ENCODE results near the gene IL12RB1.

The IL12RB1 gene

GRCh38 chr19:18117692-18118378, 31.1 kb upstream of the IL12RB1 start:
- Histone ChIP-seq H3K4me1 (ENCODE audit: low read length) (peaks cover 26% of the 10 kb centered on the region), H3K36me3 (replicated peaks; ENCODE audit: low read depth, low read length) (peaks cover 17% of the 10 kb centered on the region), H3K4me3 (ENCODE audit: low read length) (peak overlapping the region; percentile 81), H3K9ac (ENCODE audit: low read length) (peak overlapping the region; percentile 69), H3K27me3 (ENCODE audit: low read depth, low read length) (no peaks in the 10 kb centered on the region), H3K9me3 (ENCODE audit: insufficient read depth, low read length) (no peaks in the 10 kb centered on the region), H4K20me1 (ENCODE audit: insufficient read depth, low read length) (peaks cover 26% of the 10 kb centered on the region), H2AFZ (ENCODE audit: low read depth, low read length) (no peak overlapping the region), H3K27ac (ENCODE audit: low read length) (no peak overlapping the region), H3K4me2 (ENCODE audit: low read length) (peak overlapping the region; percentile 98), H3K79me2 (ENCODE audit: low read length) (peaks cover 23% of the 10 kb centered on the region)
- no peak for TF ChIP-seq EZH2phosphoT487 (IDR thresholded peaks at IDR 0.05; ENCODE audit: low read depth)
- TF ChIP-seq CTCF (IDR thresholded peaks at IDR 0.05; ENCODE audit: low read depth, low read length): no peak

GRCh38 chr19:18117364-18117691, 30.6 kb upstream of the IL12RB1 start:
- Histone ChIP-seq H3K36me3 (replicated peaks; ENCODE audit: low read depth, low read length) (peaks cover 12% of the 10 kb centered on the region), H2AFZ (ENCODE audit: low read depth, low read length) (no peak overlapping the region), H3K4me2 (ENCODE audit: low read length) (peak overlapping the region; percentile 76), H3K4me1 (ENCODE audit: low read length) (peaks cover 27% of the 10 kb centered on the region), H3K4me3 (ENCODE audit: low read length) (peak overlapping the region; percentile 68), H3K27ac (ENCODE audit: low read length) (no peak overlapping the region), H3K79me2 (ENCODE audit: low read length) (peaks cover 23% of the 10 kb centered on the region), H3K9ac (ENCODE audit: low read length) (0 out of 2 replicates have a peak overlapping the region, but pooled peaks have one; percentile 7), H4K20me1 (ENCODE audit: insufficient read depth, low read length) (peaks cover 26% of the 10 kb centered on the region), H3K27me3 (ENCODE audit: low read depth, low read length) (no peaks in the 10 kb centered on the region), H3K9me3 (ENCODE audit: insufficient read depth, low read length) (no peaks in the 10 kb centered on the region)
- no peak for TF ChIP-seq CTCF (IDR thresholded peaks at IDR 0.05; ENCODE audit: low read depth, low read length)
- TF ChIP-seq EZH2phosphoT487 (IDR thresholded peaks at IDR 0.05; ENCODE audit: low read depth): no peak

GRCh38 chr19:18114483-18114882, 27.7 kb upstream of the IL12RB1 start:
- TF ChIP-seq EZH2phosphoT487 (IDR thresholded peaks at IDR 0.05; ENCODE audit: low read depth) (no peak), CTCF (IDR thresholded peaks at IDR 0.05; ENCODE audit: low read depth, low read length) (no peak)
- no peak overlapping the region for H3K9ac ChIP-seq (ENCODE audit: low read length)
- no peaks in the 10 kb centered on the region for H3K9me3 ChIP-seq (ENCODE audit: insufficient read depth, low read length)
- H2AFZ ChIP-seq (ENCODE audit: low read depth, low read length): no peak overlapping the region
- H3K27ac ChIP-seq (ENCODE audit: low read length): no peak overlapping the region
- peaks cover 14% of the 10 kb centered on the region for H3K79me2 ChIP-seq (ENCODE audit: low read length)
- H3K27me3 ChIP-seq (ENCODE audit: low read depth, low read length): no peaks in the 10 kb centered on the region
- H3K4me2 ChIP-seq (ENCODE audit: low read length): no peak overlapping the region
- no peak overlapping the region for H3K4me3 ChIP-seq (ENCODE audit: low read length)
- H3K4me1 ChIP-seq (ENCODE audit: low read length): peaks cover 28% of the 10 kb centered on the region
- peaks cover 20% of the 10 kb centered on the region for H4K20me1 ChIP-seq (ENCODE audit: insufficient read depth, low read length)
- H3K36me3 ChIP-seq (replicated peaks; ENCODE audit: low read depth, low read length): peaks cover 16% of the 10 kb centered on the region

GRCh38 chr19:18113827-18114226, 27.1 kb upstream of the IL12RB1 start:
- H4K20me1 ChIP-seq (ENCODE audit: insufficient read depth, low read length): peaks cover 21% of the 10 kb centered on the region
- TF ChIP-seq CTCF (IDR thresholded peaks at IDR 0.05; ENCODE audit: low read depth, low read length) (no peak), EZH2phosphoT487 (IDR thresholded peaks at IDR 0.05; ENCODE audit: low read depth) (no peak)
- no peak overlapping the region for H2AFZ ChIP-seq (ENCODE audit: low read depth, low read length)
- H3K79me2 ChIP-seq (ENCODE audit: low read length): peaks cover 8% of the 10 kb centered on the region
- H3K4me1 ChIP-seq (ENCODE audit: low read length): peaks cover 24% of the 10 kb centered on the region
- no peak overlapping the region for H3K27ac ChIP-seq (ENCODE audit: low read length)
- H3K9ac ChIP-seq (ENCODE audit: low read length): no peak overlapping the region
- H3K36me3 ChIP-seq (replicated peaks; ENCODE audit: low read depth, low read length): peaks cover 16% of the 10 kb centered on the region
- no peak overlapping the region for H3K4me3 ChIP-seq (ENCODE audit: low read length)
- no peak overlapping the region for H3K4me2 ChIP-seq (ENCODE audit: low read length)
- H3K9me3 ChIP-seq (ENCODE audit: insufficient read depth, low read length): no peaks in the 10 kb centered on the region
- H3K27me3 ChIP-seq (ENCODE audit: low read depth, low read length): no peaks in the 10 kb centered on the region

Data from OCI-LY3 (cell line).